ENCODE results near the gene NAGPA. TPM values are rescaled to one million over a fixed set of nuclear protein-coding genes. Genes with fewer than 3 reads are reported as not detected.

The NAGPA gene
- total RNA-seq, 1 donor from 2014 or later, result 9.0 TPM

Other genes with a start within 250 kb of the NAGPA start
- not detected for gene SEPTIN12, start 245.6 kb downstream of the NAGPA start, total RNA-seq
- gene SMIM22, start 238.6 kb downstream of the NAGPA start, total RNA-seq, result 225 TPM
- 35.5 TPM for gene ROGDI, start 231.3 kb downstream of the NAGPA start, total RNA-seq
- gene GLYR1, start 186.6 kb downstream of the NAGPA start, total RNA-seq, result 120 TPM
- 33.2 TPM for gene UBN1, start 186.5 kb downstream of the NAGPA start, total RNA-seq
- 108 TPM for gene PPL, start 96.8 kb downstream of the NAGPA start, total RNA-seq
- not detected for gene SEC14L5, start 75.6 kb downstream of the NAGPA start, total RNA-seq
- gene C16orf89, start 32.0 kb upstream of the NAGPA start, total RNA-seq, result 10.0 TPM
- 27.0 TPM for gene ALG1, start 37.9 kb upstream of the NAGPA start, total RNA-seq
- 15.4 TPM for gene EEF2KMT, start 63.9 kb upstream of the NAGPA start, total RNA-seq

Measured in ureter (tissue), 1 donor.